HuH-7.5 (cell line): Measurements from ENCODE around the gene FAM114A2.
"Not testable (repeated sequence)": the region's sequence is repeated elsewhere in the genome, so short reads cannot be mapped to it uniquely, and the experiment has no call there.

Experiments
- DNase-seq: peaks from one replicate; pipeline ENCODE4 v3.0.0; 2011; ENCODE audit warnings: low spot score

Gene FAM114A2

GRCh38 chr5:154047324-154047723 is 8.6 kb upstream of the FAM114A2 start:
- no peak for DNase-seq

GRCh38 chr5:154046486-154046885 is 7.8 kb upstream of the FAM114A2 start:
- no peak for DNase-seq

- DNase-seq = no peak
Measured at GRCh38 chr5:154044581-154044980, 5.9 kb upstream of the FAM114A2 start.

GRCh38 chr5:154044099-154044498 is 5.4 kb upstream of the FAM114A2 start:
- DNase-seq = no peak

GRCh38 chr5:154042766-154043165 is 4.1 kb upstream of the FAM114A2 start:
- no peak for DNase-seq

- DNase-seq = no peak
Measured at GRCh38 chr5:154039458-154039829, 734 bp upstream of the FAM114A2 start.

- DNase-seq = no peak
Measured at GRCh38 chr5:154038261-154038706, 426 bp downstream of the FAM114A2 start.

- DNase-seq = no peak
Measured at GRCh38 chr5:154034944-154035343, 3.8 kb downstream of the FAM114A2 start.

- no peak for DNase-seq
Measured at GRCh38 chr5:154031937-154032489, 6.7 kb downstream of the FAM114A2 start.

GRCh38 chr5:154025951-154026350 is 12.8 kb downstream of the FAM114A2 start:
- DNase-seq = no peak

GRCh38 chr5:154018919-154019318 is 19.8 kb downstream of the FAM114A2 start:
- DNase-seq = not testable (repeated sequence)

GRCh38 chr5:154015071-154015693 is 23.5 kb downstream of the FAM114A2 start:
- no peak for DNase-seq

- DNase-seq = no peak
Measured at GRCh38 chr5:154010660-154011059, 28.1 kb downstream of the FAM114A2 start.

GRCh38 chr5:154005648-154006047 is 33.1 kb downstream of the FAM114A2 start:
- no peak for DNase-seq

- no peak for DNase-seq
Measured at GRCh38 chr5:154002511-154003020, 36.1 kb downstream of the FAM114A2 start.

GRCh38 chr5:154002093-154002492 is 36.6 kb downstream of the FAM114A2 start:
- no peak for DNase-seq

GRCh38 chr5:154000703-154001102 is 38.0 kb downstream of the FAM114A2 start:
- no peak for DNase-seq

- DNase-seq = no peak
Measured at GRCh38 chr5:153999995-154000394, 38.7 kb downstream of the FAM114A2 start.

- DNase-seq = no peak
Measured at GRCh38 chr5:153998768-153999167, 39.9 kb downstream of the FAM114A2 start.

- DNase-seq = no peak
Measured at GRCh38 chr5:153998010-153998409, 40.7 kb downstream of the FAM114A2 start.

- DNase-seq = no peak
Measured at GRCh38 chr5:153991168-153991567, 47.5 kb downstream of the FAM114A2 start.

GRCh38 chr5:153988510-153988909 is 50.2 kb downstream of the FAM114A2 start:
- no peak for DNase-seq

GRCh38 chr5:153987301-153987700 is 51.4 kb downstream of the FAM114A2 start:
- DNase-seq = no peak

GRCh38 chr5:153985498-153985897 is 53.2 kb downstream of the FAM114A2 start:
- no peak for DNase-seq
